Choroid plexus epithelial cell (primary cell): ENCODE results near the gene PRUNE2.

Experiments
- DNase-seq: peaks from one replicate; pipeline ENCODE4 v3.0.0-alpha.2; 2010; ENCODE audit warnings: low read depth
- H3K4me3 ChIP-seq: 2 replicates; pipeline ENCODE4 v1.5.1; 2011; ENCODE audit warnings: low read depth, mild to moderate bottlenecking, control low read depth, low read length, moderate library complexity
- TF ChIP-seq, protein P1 (sequence below): conservative IDR thresholded peaks from 2 replicates; pipeline ENCODE4 v1.5.1; 2011; ENCODE audit warnings: low read depth, mild to moderate bottlenecking, control low read depth, inconsistent platforms, low read length, moderate library complexity

PRUNE2 gene

DNA sequence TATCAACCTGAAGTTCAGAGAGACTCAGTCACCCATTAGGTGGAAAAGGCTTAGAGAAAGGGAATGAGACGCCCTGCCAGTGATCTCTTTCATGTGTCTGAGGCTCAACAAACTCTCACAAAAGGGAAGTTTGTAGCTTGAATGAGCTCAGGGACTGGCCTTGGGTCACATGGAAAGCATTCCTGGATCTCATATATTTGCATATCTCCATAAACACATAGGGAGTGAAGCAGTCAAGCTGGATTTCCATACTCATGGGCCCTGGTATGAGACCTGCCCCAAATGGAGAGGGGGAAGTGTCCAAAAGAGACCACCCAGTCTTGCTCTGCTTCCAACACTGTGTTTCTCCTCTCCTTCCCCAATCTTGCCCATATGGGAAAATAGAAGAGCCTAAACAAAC lies 26.4 kb upstream of the PRUNE2 start:
- DNase-seq, result no peak
- no peak overlapping the region for H3K4me3 ChIP-seq
- TF ChIP-seq, protein P1, sequence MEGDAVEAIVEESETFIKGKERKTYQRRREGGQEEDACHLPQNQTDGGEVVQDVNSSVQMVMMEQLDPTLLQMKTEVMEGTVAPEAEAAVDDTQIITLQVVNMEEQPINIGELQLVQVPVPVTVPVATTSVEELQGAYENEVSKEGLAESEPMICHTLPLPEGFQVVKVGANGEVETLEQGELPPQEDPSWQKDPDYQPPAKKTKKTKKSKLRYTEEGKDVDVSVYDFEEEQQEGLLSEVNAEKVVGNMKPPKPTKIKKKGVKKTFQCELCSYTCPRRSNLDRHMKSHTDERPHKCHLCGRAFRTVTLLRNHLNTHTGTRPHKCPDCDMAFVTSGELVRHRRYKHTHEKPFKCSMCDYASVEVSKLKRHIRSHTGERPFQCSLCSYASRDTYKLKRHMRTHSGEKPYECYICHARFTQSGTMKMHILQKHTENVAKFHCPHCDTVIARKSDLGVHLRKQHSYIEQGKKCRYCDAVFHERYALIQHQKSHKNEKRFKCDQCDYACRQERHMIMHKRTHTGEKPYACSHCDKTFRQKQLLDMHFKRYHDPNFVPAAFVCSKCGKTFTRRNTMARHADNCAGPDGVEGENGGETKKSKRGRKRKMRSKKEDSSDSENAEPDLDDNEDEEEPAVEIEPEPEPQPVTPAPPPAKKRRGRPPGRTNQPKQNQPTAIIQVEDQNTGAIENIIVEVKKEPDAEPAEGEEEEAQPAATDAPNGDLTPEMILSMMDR, result no peak

DNA sequence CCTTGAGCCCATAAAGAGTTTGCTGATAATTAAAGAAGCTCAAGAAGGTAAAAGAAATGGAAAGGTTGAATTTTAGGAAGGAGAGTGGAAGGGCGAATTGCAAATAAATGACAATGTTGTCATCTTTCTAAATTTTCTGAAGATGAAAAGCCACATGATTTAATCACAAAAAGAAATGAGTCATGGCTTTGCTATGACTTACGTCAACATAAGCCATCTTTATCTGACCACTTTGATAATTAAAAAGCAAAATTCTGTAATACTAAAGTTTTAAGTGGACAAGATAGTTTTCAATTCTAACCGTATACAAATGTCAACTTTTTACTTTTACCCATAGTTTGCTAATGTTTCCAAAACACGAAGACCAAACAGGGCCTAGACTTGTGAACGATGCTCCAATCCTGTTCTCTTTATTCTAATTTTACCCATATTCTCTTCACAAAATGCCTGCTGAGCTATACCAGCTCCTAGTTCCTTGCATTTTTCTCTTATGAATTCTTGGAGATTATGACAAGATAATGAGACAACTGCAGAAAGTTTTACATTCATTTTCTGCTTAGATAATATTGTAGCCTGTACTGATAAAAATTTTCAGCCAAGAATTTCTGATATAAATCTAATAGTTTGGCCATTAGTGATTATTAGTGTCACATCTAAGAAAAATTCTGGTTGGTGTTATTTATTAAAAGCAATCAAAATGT lies 21.8 kb upstream of the PRUNE2 start:
- no peak overlapping the region for H3K4me3 ChIP-seq
- TF ChIP-seq, protein P1, result no peak
- DNase-seq, result peak; percentile 27

DNA sequence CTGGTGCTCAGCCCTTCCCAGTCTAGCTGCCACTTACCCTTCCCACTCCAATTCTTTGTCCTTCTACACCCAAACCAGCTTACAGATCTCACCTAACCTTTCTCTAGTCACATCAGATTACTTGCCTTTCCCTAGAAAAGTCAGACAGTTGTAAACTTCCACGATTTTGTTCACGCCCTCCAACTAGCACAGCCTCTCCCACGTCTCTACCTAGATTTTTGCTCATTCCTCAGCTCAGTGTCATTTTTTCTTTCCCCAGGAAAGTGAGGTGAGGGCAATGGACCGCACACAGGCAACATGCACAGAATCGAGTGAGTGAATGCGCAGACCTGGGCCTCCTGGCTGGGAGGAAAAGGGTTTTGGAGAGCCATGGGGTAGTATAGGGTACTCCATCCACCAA lies 20.9 kb upstream of the PRUNE2 start:
- TF ChIP-seq, protein P1, result no peak
- no peak overlapping the region for H3K4me3 ChIP-seq
- no peak for DNase-seq

DNA sequence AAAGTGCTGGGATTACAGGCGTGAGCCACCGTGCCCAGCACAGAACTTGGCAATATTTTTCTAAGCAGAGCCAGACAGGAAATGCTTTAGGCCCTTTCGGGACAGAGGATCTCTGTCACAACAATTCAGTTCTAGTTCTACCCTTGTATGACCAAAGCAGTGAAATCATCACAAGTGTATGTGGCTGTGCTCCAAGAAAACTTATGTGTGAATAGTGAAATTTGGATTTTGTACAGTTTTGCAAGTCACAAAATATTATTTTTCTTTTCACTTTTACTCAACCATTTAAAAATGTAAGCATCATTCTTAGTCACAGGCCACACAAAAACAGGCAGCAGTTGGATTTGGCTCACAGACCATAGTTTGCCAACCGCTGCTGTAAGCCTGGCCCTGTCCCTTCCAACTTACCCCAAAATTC lies 20.4 kb upstream of the PRUNE2 start:
- TF ChIP-seq, protein P1, result no peak
- H3K4me3 ChIP-seq, result no peak overlapping the region
- peak; percentile 70 for DNase-seq

DNA sequence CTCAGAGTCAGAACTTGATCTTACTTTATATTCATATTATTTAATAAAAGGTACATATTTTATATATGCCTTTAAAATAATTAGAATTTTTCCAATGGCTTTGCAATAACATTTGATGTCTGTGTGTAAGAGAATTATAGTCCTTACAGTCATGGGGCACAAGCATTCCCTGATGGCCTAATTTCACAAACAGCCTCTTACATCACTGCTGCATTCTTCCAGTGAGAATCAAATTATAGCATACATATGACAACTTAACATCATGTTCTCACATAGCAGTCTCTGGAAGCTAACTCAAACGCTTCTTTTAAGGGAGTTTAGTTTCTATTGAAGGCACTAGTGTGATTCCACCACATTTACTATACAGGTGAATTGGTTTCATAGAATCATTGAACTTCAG lies 15.3 kb upstream of the PRUNE2 start:
- TF ChIP-seq, protein P1, result no peak
- no peak for DNase-seq
- H3K4me3 ChIP-seq, result no peak overlapping the region

DNA sequence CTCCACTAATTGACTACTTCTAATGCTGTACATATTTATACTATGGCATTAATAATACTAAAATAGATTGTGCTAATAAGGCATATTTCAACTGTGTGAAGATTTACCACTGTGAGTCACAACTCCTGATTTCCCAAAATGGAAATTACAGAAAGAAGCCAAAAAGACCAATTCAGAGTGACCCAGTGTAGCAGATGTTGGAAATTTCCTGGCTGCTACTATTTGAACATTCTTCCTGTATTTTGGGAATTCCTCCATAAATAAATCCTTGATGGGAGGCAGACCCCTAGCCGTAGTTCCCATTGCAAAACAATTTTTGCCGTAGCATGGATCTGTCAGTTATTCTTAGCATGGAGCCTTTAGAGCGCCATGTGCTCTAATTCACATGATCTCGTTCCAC lies 11.4 kb upstream of the PRUNE2 start:
- TF ChIP-seq, protein P1, result no peak
- no peak overlapping the region for H3K4me3 ChIP-seq
- no peak for DNase-seq

DNA sequence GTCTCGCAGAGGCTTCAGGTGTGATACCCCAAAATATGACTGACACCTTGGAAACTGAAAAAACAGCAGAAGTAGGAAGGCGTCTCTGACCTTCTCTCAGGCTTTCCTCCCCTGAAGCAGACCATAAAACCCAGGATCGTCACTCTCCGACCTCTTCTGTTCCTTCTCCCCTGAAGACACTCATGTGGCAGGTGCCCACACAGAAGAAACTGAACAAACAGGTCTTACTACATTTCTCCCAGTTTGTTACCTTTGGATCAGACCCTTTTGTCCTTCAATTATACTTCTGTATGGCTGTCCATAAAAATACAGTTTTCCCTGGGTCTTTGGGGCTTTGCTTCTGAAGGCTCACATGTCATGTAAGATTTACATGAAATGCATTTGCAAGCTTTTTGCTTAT lies 10.3 kb upstream of the PRUNE2 start:
- DNase-seq, result no peak
- TF ChIP-seq, protein P1, result no peak
- H3K4me3 ChIP-seq, result no peak overlapping the region
